ENCODE data around the gene HOXD4.

The HOXD4 gene

DNA sequence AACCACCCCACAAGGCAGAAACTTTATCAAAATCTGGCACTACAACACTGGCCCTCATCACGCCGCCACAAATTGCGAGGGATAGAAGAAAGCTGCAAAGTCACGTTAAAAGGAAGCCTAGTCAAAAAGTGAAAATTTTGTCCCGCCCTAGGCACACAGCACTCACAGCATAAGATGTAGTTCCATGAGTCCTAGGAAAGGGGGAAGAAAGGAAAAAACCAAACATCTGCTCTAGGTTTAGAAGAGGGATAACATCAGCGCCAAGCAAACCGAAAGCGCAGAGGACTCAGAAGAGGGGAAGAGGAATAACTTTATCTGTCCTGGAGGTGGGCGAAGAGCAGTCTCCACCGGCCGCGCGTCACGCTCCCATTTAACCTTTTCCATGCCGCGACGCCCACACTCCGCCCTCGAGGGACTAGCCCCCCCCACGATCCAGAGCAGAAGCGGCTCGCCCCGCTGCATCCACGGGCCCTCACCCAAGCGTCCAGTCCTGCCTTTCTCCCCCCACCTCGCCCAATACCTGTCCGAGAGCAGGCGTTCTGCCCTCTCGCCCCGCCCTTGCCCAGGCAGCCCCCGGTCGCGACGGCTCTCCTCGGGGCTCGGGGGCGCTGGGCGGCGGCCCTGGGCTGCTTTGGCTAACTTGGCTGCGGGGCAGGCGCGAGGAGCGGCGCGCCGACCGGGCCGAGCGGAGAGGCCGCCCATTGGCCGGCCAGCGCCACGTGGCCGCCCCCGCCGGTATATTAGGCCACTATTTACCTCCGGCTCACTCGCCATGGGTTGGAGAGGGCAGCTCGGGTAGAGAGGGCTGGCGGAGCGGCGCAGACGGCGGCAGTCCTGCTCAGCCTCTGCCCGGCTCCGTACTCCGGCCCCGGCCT lies 36.8 kb downstream of the HOXD4 start, which contains the start of gene HOXD1:
Gene HOXD1 (plus strand): TSS at position 770 of the 875 bp plus-strand sequence. CDS start 134 bp downstream, outside the sequence.
- peak; percentile 82 for DNase-seq (ENCODE audit: low spot score)

DNA sequence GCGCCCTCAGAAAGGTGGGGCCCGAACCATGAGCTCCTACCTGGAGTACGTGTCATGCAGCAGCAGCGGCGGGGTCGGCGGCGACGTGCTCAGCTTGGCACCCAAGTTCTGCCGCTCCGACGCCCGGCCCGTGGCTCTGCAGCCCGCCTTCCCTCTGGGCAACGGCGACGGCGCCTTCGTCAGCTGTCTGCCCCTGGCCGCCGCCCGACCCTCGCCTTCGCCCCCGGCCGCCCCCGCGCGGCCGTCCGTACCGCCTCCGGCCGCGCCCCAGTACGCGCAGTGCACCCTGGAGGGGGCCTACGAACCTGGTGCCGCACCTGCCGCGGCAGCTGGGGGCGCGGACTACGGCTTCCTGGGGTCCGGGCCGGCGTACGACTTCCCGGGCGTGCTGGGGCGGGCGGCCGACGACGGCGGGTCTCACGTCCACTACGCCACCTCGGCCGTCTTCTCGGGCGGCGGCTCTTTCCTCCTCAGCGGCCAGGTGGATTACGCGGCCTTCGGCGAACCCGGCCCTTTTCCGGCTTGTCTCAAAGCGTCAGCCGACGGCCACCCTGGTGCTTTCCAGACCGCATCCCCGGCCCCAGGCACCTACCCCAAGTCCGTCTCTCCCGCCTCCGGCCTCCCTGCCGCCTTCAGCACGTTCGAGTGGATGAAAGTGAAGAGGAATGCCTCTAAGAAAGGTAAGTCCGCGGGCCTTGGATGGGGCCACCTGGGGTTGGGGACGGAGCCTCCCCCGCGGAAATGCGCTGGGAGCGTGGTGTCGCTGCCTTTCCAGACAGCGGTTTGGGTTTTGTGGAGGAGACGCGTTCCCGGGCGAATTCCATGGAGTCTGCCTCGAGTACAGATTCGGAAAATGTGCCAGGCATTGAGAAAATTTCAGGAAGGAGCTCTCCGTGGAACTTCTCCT lies 37.7 kb downstream of the HOXD4 start:
- no peak for DNase-seq (ENCODE audit: low spot score)

DNA sequence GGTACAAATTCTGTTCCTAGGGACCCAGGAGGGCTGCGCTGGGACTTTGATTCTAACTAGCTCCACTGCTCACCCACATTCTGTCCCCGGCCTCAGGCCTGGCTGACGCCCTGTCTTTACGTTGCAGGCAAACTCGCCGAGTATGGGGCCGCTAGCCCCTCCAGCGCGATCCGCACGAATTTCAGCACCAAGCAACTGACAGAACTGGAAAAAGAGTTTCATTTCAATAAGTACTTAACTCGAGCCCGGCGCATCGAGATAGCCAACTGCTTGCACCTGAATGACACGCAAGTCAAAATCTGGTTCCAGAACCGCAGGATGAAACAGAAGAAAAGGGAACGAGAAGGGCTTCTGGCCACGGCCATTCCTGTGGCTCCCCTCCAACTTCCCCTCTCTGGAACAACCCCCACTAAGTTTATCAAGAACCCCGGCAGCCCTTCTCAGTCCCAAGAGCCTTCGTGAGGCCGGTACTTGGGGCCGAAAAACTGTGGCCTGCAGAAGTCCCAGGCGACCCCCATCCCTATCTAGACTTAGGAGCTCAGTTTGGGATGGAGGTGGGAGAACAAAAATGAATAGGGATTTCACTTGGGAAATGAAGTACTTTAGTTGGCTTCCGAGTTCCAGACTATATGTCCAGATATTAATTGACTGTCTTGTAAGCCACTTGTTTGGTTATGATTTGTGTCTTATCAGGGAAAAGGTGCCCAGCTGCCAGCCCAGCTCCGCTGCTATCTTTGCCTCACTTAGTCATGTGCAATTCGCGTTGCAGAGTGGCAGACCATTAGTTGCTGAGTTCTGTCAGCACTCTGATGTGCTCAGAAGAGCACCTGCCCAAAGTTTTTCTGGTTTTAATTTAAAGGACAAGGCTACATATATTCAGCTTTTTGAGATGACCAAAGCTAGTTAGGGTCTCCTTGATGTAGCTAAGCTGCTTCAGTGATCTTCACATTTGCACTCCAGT lies 38.6 kb downstream of the HOXD4 start:
- peak; percentile 46 for DNase-seq (ENCODE audit: low spot score)

DNA sequence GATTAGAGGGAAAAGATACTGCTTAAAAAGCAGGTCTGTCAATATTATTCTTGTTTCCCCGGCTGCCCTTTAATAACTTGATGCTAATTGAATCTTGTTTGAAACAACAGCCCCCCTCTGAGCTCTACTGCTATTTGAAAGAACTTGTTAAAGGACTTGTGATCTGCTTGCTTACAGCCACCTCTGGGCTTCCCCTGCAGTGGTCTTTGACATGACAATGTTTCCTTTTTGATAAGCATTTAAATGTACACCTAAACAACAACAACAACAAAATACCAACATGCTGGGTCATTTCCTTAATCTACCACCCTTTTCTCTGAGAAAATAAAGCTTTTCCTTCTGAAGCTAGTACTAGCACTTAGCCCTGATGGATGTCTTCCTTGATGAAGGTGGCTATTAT lies 41.0 kb downstream of the HOXD4 start:
- peak; percentile 54 for DNase-seq (ENCODE audit: low spot score)

DNA sequence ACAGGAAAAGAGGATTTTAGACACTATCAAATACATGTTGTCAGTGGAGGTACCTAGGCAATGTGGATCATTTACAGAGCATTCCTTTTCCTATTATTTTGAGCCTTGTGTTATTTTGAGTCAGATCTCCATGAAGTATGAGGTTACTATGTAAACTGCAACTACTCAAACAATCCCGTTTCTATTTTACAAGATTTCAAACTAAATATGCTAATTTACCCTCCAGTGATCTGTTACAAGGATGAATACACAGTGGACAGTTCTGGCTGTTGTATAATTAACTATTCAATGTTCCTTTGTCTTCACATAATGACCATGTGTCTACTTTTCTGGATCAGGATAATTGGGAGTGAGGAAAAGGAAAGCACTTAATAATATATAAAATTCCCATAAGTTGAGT lies 41.7 kb downstream of the HOXD4 start:
- DNase-seq (ENCODE audit: low spot score), result peak; percentile 97

DNA sequence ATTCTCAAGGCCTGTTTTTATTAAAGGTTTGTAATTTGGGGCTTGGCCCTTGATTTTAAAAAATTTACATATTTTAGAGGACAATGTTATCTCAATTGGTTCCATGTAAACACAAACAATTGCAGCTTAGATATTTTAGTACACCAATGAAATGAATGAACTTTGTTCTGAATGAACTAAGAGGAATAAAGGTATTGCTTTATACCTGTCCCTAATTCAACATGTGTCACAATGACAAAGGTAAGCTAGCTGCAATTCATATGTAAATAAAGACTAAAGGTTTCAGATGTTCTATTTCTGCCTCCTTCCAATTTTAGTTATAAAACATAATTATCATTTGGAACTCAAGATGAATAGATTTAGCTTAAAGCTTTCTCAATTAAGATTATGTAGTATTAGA lies 48.6 kb downstream of the HOXD4 start:
- DNase-seq (ENCODE audit: low spot score), result no peak

DNA sequence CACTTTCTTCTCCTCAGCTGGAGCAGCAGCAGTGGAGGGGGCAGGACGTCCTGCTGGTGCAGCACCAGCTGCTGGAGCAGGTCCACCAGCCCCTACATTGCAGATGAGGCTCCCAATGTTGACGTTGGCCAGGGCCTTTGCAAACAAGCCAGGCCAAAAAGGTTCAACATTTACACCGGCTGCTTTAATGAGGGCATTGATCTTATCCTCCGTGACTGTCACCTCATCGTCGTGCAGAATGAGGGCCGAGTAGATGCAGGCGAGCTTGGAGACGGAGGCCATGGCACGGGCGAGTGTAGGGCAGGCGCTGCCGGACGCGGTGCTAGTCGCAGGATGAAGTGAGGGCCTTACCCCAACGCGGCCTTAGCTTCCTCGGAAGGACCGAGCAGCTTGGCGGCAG lies 49.6 kb downstream of the HOXD4 start:
- no peak for DNase-seq (ENCODE audit: low spot score)

DNA sequence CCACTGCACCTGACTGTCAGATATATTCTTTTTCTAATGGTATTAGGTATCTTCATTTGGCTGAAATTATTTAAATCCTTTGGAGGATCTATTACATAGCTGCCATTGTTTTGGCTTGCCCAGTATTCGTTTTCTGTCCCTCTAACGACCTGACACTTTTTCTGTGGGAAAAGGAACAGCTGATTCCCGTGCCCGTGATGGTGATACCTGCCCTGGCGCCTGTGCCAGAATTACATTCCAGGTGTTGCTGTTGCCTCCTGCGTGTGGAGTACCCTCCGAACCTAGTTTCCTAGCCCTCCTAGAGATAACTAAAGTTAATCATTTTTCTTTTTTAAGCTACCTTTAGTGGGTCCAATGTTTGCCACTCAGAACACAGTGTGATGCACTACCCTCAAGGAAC lies 51.1 kb downstream of the HOXD4 start:
- DNase-seq (ENCODE audit: low spot score), result no peak

Measured in pons (tissue), 1 donor.